ENCODE data around the gene ST8SIA4.

The ST8SIA4 gene

GRCh38 chr5:100775533-100775855 lies 127.6 kb downstream of the ST8SIA4 start:
- DNase-seq = no peak

DNA sequence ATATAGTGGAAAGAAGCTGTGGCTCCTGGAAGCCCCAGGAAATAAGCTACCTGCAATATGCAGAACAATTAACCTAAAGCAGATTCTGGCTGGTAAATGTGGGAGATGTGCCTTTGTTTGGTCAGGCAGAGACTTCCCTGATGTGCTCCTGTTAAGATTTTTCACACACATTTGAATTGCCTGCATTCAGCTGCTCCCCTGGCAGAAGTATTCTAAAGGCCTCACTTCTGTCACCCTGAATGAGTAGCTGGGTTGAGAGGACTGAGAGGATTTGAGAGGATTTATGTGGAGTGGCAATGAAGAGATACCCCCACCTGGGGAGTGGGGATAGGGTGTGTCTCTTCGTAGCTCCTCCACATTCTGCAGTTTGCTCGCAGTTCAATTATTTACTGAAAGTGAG lies 130.5 kb downstream of the ST8SIA4 start:
- no peak for DNase-seq

- DNase-seq = no peak
Observed at GRCh38 chr5:100772006-100772405, 131.1 kb downstream of the ST8SIA4 start.

GRCh38 chr5:100771181-100771580 lies 131.9 kb downstream of the ST8SIA4 start:
- no peak for DNase-seq

GRCh38 chr5:100768221-100768620 lies 134.9 kb downstream of the ST8SIA4 start:
- no peak for DNase-seq

DNA sequence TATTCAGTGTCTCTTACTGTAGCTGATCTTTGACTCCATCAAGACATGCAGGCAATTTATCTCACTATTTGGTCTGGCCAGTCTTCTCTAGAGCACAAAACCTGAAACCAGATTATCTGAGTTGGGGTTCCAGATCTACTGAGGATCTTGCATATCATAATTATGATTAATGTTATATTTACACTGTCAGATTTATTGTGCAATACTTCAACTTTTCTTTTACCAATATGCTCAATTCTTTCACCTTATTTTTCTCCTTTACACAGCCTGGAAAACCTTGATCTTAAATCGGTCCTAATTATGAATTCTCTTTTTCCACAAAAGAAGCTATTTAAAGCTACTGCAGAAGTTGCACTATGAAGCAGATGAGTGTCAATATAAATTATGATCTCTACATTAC lies 140.1 kb downstream of the ST8SIA4 start:
- no peak for DNase-seq

GRCh38 chr5:100762108-100762507 lies 141.0 kb downstream of the ST8SIA4 start:
- DNase-seq = no peak

- DNase-seq = no peak
Observed at GRCh38 chr5:100761192-100761591, 141.9 kb downstream of the ST8SIA4 start.

DNA sequence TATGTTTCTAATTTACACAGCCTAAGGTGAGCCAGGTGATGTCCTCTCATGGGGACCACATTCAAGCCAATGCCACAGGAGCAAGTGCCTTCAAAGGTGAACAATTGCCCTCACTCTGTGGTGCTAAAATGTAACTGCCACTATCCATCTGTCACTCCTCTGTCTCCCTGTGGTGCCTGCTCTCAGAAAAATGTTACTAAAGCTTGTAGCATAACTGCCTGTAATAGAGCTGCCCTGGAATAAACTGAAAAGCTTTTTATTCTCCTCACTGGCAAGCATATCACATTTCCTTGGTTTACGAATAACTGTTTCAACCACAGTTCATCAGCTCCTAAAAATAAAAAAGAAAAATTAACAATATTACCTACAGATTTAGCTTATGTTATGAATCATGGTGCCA lies 142.4 kb downstream of the ST8SIA4 start:
- DNase-seq = no peak

GRCh38 chr5:100758780-100759179 lies 144.3 kb downstream of the ST8SIA4 start:
- no peak for DNase-seq

DNA sequence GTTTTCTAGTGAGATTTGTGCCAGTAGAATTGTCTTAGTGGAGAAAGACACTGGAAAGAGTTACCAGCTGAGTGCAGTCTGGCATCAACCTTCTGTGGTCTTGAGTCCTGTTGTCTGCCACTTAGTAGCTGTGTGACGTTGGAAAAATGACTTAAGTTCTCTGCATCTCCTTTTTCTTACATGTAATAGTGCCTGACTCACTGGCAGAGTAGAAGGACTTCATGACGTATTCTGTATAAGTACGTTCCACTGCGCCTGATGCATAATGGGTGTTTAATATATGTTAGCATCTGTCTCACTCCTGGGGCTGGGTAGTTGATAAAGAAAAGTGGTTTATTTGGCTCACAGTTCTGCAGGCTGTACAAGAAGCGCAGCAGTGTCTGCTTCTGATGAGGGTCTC lies 144.8 kb downstream of the ST8SIA4 start:
- DNase-seq = no peak

DNA sequence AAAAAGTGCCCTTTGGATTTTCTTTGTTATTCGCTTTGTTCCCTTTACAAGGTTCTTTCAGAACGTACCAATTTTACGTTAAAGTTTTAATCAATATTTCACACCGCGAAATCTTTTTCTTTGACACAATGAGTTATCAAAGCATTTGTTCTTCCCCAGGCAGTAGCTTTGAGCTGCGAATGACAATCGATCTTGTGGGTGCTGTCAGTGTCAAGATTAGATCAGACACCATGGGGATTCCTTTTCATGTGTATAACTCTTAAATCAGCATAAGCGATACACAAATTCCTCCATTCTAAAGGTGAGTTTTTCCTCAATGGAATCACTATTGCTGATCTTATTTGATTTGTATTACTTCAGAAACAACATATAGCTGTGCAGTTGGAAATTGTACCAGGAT lies 145.5 kb downstream of the ST8SIA4 start:
- no peak for DNase-seq

Data from MV-4-11 (cell line).